ENCODE results near the gene PIWIL1. TPM values are rescaled to one million over a fixed set of nuclear protein-coding genes. Genes with fewer than 3 reads are reported as not detected.

Gene PIWIL1
- polyA plus RNA-seq, 4 donors, result 0.16 to 1.7 (median 0.62) TPM

Other genes starting within 250 kb of the PIWIL1 start
- gene FZD10, start 175.4 kb upstream of the PIWIL1 start, polyA plus RNA-seq (ENCODE audit: insufficient read length in 4 of 4), result 1 to 10 TPM; 1.9 to 3.5 (median 3.0) TPM

Measured in right renal pelvis (tissue), 4 donors.